Liver (tissue), 3 donors: ENCODE data around the gene OTX2.

Source experiments
- GABPA ChIP-seq, 2 donors: IDR thresholded peaks in 1 of 2; conservative IDR thresholded peaks in 1 of 2; 2 replicates each; pipeline ENCODE4 v1.6.1; 2016; ENCODE audit warnings: antibody characterized with exemption in 2 of 2, mild to moderate bottlenecking in 1 of 2, moderate library complexity in 1 of 2
- JUND ChIP-seq, 2 donors: IDR thresholded peaks; 2 replicates each; pipeline ENCODE4 v1.6.1; 2016; ENCODE audit warnings: antibody characterized with exemption in 2 of 2
- REST ChIP-seq: IDR thresholded peaks from 2 replicates; pipeline ENCODE4 v1.6.1; 2016; ENCODE audit warnings: antibody characterized with exemption, mild to moderate bottlenecking
- TAF1 ChIP-seq: conservative IDR thresholded peaks from 2 replicates; pipeline ENCODE4 v1.6.1; 2016; ENCODE audit warnings: antibody characterized with exemption, mild to moderate bottlenecking
- YY1 ChIP-seq: IDR thresholded peaks from 2 replicates; pipeline ENCODE4 v1.6.1; 2016; ENCODE audit warnings: antibody characterized with exemption, mild to moderate bottlenecking
- TF ChIP-seq, protein P1 (sequence below): fragments of 150-350 bp; IDR thresholded peaks from 2 replicates; pipeline ENCODE4 v1.5.1; 2017; ENCODE audit warnings: improper control_type of control experiment, low read depth, low read length; ENCODE audit not compliant: missing input control
- TF ChIP-seq, protein P2 (sequence below): IDR thresholded peaks from 2 replicates; pipeline ENCODE4 v1.6.1; 2016; ENCODE audit warnings: antibody characterized with exemption
- donor health status: healthy.
- donor health status: healthy.

GRCh38 chr14:56857216-56857615 lies 46.9 kb upstream of the OTX2 start:
- TF ChIP-seq, protein P1, sequence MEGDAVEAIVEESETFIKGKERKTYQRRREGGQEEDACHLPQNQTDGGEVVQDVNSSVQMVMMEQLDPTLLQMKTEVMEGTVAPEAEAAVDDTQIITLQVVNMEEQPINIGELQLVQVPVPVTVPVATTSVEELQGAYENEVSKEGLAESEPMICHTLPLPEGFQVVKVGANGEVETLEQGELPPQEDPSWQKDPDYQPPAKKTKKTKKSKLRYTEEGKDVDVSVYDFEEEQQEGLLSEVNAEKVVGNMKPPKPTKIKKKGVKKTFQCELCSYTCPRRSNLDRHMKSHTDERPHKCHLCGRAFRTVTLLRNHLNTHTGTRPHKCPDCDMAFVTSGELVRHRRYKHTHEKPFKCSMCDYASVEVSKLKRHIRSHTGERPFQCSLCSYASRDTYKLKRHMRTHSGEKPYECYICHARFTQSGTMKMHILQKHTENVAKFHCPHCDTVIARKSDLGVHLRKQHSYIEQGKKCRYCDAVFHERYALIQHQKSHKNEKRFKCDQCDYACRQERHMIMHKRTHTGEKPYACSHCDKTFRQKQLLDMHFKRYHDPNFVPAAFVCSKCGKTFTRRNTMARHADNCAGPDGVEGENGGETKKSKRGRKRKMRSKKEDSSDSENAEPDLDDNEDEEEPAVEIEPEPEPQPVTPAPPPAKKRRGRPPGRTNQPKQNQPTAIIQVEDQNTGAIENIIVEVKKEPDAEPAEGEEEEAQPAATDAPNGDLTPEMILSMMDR: no peak
- no peak for TF ChIP-seq REST
- no peak for TF ChIP-seq JUND (IDR thresholded peaks at IDR 0.05)
- TF ChIP-seq, protein P2, sequence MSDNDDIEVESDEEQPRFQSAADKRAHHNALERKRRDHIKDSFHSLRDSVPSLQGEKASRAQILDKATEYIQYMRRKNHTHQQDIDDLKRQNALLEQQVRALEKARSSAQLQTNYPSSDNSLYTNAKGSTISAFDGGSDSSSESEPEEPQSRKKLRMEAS: no peak
- TF ChIP-seq TAF1: no peak
- TF ChIP-seq YY1: no peak
- TF ChIP-seq GABPA (IDR thresholded peaks at IDR 0.05 in 1 of 2, conservative IDR thresholded peaks at IDR 0.05 in 1 of 2): no peak
